EL (cell line): ENCODE measurements around the gene LRRC14B.

Source experiments
- DNase-seq: peaks from one replicate; pipeline ENCODE4 v3.0.0-alpha.2; 2016

The LRRC14B gene

GRCh38 chr5:176296-176823 is 14.9 kb upstream of the LRRC14B start:
- no peak for DNase-seq

- no peak for DNase-seq
Observed at GRCh38 chr5:178110-178509, 13.2 kb upstream of the LRRC14B start.

GRCh38 chr5:179401-179800 is 11.9 kb upstream of the LRRC14B start:
- no peak for DNase-seq

- DNase-seq, result no peak
Observed at GRCh38 chr5:180286-180918, 10.9 kb upstream of the LRRC14B start.

- no peak for DNase-seq
Observed at GRCh38 chr5:181160-181559, 10.1 kb upstream of the LRRC14B start.

GRCh38 chr5:181566-181965 is 9.7 kb upstream of the LRRC14B start:
- DNase-seq, result no peak

- no peak for DNase-seq
Observed at GRCh38 chr5:182126-182525, 9.2 kb upstream of the LRRC14B start.

- DNase-seq, result peak; percentile 58
Observed at GRCh38 chr5:184471-184870, 6.8 kb upstream of the LRRC14B start.

GRCh38 chr5:185095-186070 is 5.9 kb upstream of the LRRC14B start:
- no peak for DNase-seq

GRCh38 chr5:186091-187041 is 4.9 kb upstream of the LRRC14B start:
- no peak for DNase-seq

GRCh38 chr5:187042-187431 is 4.3 kb upstream of the LRRC14B start:
- DNase-seq, result no peak

- no peak for DNase-seq
Observed at GRCh38 chr5:187617-188451, 3.5 kb upstream of the LRRC14B start.

GRCh38 chr5:188488-189481 is 2.5 kb upstream of the LRRC14B start:
- peak; percentile 87 for DNase-seq

GRCh38 chr5:189486-189885 is 1.8 kb upstream of the LRRC14B start:
- DNase-seq, result no peak

GRCh38 chr5:189976-190365 is 1.3 kb upstream of the LRRC14B start:
- DNase-seq, result no peak

- no peak for DNase-seq
Observed at GRCh38 chr5:190366-191035, 794 bp upstream of the LRRC14B start.

- no peak for DNase-seq
Observed at GRCh38 chr5:191949-192690, 825 bp downstream of the LRRC14B start.

- no peak for DNase-seq
Observed at GRCh38 chr5:192691-192969, 1.3 kb downstream of the LRRC14B start.
